Stimulated activated naive CD8-positive, alpha-beta T cell treated with anti-CD3 and anti-CD28 coated beads, Interleukin-15, Interleukin-2, amounts not matched to agents 100 ng/mL and 50 ng/mL, for 24 hours (primary cell): ENCODE results near the gene AHRR.
"Not testable (repeated sequence)": the region's sequence is repeated elsewhere in the genome, so short reads cannot be mapped to it uniquely, and the experiment has no call there.

ENCODE experiments used
- H3K27ac Mint-ChIP-seq: one replicate; pipeline ENCODE4 v1.8.0; 2021; ENCODE audit warnings: mild to moderate bottlenecking, mixed read lengths
- H3K27me3 Mint-ChIP-seq: one replicate; pipeline ENCODE4 v1.8.0; 2021; ENCODE audit warnings: mixed read lengths
- H3K36me3 Mint-ChIP-seq: one replicate; pipeline ENCODE4 v1.8.0; 2021; ENCODE audit warnings: low read depth, mixed read lengths
- H3K4me1 Mint-ChIP-seq: one replicate; pipeline ENCODE4 v1.8.0; 2021; ENCODE audit warnings: low read depth, mixed read lengths
- H3K4me3 Mint-ChIP-seq: one replicate; pipeline ENCODE4 v1.8.0; 2021; ENCODE audit warnings: mild to moderate bottlenecking, mixed read lengths
- H3K9me3 Mint-ChIP-seq: one replicate; pipeline ENCODE4 v1.8.0; 2021; ENCODE audit warnings: mixed read lengths

AHRR gene

DNA sequence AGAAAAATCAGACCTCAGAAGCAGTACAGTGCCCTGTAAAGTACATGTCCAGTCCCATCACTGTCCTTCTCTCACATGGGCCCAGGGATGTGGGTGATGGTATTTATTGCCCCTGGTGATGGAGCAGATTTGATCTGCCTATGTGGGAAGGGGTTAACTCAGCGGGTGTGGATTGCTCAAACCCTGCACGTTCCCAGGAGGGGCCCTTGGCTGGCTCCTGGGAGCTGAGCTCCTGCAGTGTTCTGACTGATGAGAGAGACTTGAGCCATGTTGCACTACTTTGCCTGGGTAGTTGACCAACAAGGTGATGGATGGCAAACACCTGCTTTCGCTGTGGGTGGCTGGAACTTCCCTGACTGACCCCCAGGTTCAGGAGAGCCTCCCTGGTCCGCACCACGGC lies 21.6 kb upstream of the AHRR start:
- not testable (repeated sequence) for H3K27ac Mint-ChIP-seq, H3K9me3 Mint-ChIP-seq, H3K27me3 Mint-ChIP-seq, H3K4me3 Mint-ChIP-seq, H3K36me3 Mint-ChIP-seq
- peaks cover 30% of the 10 kb centered on the region for H3K4me1 Mint-ChIP-seq

DNA sequence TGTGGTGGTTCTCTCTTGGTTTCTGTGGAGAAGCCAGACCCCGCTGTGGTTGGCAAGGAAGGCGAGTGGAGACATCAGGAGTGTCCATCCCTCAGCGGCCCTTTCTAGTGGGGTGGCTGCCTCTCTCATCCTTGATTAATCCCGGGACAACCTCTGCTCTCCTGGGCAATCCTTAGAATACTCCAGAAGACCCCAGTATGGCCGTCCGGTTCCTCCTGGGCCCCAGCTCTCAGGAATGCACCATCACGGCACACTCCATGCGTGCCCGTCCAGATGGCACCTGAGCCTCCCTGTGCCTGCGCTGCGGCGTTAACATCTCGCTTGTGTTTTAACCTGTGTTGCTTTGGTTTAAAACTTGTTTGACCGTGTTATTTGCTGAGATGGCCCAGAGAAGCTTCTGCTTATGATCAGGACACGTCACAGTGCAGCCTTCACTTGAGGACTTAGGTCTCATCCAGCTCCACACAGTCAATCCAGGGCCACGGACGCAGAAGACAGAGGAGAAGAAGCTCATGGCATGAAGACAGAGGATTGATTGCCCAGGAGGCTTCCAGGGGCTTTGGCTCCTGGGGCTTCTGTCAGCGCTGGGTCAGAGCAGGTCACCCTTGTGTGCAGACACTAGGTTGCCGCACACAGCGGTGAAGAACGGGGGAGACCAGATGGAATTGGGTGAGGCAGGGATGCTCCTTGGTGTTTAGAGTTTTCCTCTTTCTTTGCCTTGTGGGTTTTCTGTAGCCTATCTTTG lies 20.7 kb upstream of the AHRR start:
- H3K27ac Mint-ChIP-seq, H3K36me3 Mint-ChIP-seq, H3K9me3 Mint-ChIP-seq, H3K4me3 Mint-ChIP-seq, H3K27me3 Mint-ChIP-seq: not testable (repeated sequence)
- H3K4me1 Mint-ChIP-seq, result peaks cover 27% of the 10 kb centered on the region

DNA sequence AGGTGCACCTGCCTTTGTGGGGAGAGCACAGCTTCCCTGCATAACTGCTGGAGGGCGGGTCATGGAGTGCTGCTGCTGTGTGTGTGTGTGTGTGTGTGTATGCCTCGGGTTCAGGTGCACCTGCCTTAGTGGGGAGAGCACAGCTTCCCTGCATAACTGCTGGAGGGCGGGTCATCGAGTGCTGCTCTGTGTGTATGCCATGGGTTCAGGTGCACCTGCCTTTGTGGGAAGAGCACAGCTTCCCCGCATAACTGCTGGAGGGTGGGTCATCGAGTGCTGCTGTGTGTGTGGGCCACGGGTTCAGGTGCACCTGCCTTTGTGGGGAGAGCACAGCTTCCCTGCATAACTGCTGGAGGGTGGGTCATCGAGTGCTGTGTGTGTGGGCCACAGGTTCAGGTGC lies 19.1 kb upstream of the AHRR start:
- not testable (repeated sequence) for H3K36me3 Mint-ChIP-seq, H3K27ac Mint-ChIP-seq, H3K4me3 Mint-ChIP-seq, H3K27me3 Mint-ChIP-seq, H3K9me3 Mint-ChIP-seq
- peaks cover 11% of the 10 kb centered on the region for H3K4me1 Mint-ChIP-seq

DNA sequence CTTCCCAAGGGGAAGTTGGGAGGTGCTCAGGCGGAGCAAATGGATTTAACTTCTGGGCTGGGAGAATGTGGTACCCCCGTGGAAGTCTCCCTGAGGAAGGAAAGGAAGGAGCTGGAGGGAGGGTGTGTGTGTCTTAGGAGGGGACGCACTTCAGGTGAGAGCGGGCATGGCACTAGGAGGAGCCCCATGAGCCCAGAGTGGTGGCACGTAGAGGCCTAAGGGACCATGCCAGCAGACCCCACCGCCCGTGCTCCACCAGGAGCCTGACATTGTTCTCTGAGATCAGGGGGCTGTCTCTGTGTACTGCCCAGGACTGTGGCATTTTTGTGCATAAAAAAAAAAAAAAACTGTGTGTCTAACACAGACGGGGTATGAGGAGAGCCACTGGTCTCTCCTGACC lies 18.5 kb upstream of the AHRR start:
- no peaks in the 10 kb centered on the region for H3K9me3 Mint-ChIP-seq
- H3K36me3 Mint-ChIP-seq, result peaks cover 10% of the 10 kb centered on the region
- peaks cover 8% of the 10 kb centered on the region for H3K4me1 Mint-ChIP-seq
- no peak overlapping the region for H3K27ac Mint-ChIP-seq
- H3K27me3 Mint-ChIP-seq, result no peaks in the 10 kb centered on the region
- no peak overlapping the region for H3K4me3 Mint-ChIP-seq

DNA sequence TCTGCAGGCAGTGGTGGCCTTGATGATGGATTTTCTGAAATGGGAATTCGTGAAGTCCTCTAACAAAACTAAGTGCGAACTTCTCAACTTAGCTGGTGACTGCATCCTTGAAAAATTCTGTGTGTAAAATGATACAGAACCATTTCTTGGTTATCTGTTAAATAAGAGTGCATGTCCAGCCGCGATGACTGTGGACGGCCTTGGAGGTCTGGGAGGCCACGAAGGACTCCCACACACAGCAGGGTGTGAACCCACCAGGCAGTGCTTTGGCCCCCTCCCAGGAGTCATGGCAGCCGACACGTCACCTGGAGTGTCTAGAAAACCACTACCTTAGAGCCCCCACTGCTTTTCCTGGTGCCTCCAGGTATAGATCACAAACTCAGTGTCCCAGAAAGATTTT lies 17.8 kb upstream of the AHRR start:
- not testable (repeated sequence) for H3K27me3 Mint-ChIP-seq, H3K36me3 Mint-ChIP-seq, H3K4me1 Mint-ChIP-seq, H3K27ac Mint-ChIP-seq, H3K9me3 Mint-ChIP-seq, H3K4me3 Mint-ChIP-seq

DNA sequence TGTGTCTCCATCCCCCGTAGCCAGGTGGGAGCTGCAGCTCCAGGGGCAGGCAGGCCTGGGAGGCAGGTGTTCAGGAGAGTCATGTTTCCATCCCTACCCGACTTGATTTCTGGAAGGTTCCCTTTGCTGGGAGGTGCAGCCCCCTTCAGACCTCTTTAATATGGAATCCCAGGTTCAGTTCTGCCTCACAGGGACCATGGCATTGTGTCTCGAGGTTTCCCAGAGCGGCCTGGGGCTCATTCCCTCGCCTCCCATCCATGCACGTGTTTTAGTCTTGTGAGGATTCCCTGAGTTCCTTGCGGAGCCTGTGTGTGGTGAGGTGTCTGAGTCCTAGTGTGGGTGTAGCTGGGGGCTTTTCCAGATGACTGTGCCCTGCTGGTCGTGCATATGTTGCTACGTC lies 16.5 kb upstream of the AHRR start:
- no peak overlapping the region for H3K4me3 Mint-ChIP-seq
- peaks cover 11% of the 10 kb centered on the region for H3K36me3 Mint-ChIP-seq
- peaks cover 8% of the 10 kb centered on the region for H3K4me1 Mint-ChIP-seq
- H3K27ac Mint-ChIP-seq, result no peak overlapping the region
- H3K27me3 Mint-ChIP-seq, result no peaks in the 10 kb centered on the region
- H3K9me3 Mint-ChIP-seq, result no peaks in the 10 kb centered on the region

DNA sequence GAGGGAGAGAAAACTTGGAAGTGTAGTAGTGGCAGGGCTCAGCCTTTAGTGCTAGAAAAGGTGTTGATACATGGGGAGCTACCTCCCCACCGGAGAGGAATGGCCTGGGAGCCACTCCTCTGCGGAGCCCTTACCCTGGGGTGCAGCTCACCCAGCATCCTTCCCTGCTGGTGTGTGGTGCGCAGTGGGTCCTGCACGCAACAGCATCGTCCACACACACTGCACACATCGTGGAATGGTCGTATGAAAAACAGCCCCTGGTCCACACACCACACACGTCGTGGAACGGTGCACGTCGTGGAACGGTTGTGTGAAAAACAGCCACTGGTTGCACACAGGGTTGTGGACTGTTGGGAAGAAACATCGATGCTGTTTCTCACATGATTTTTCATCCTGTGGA lies 16.1 kb upstream of the AHRR start:
- no peak overlapping the region for H3K4me3 Mint-ChIP-seq
- peaks cover 15% of the 10 kb centered on the region for H3K36me3 Mint-ChIP-seq
- H3K27me3 Mint-ChIP-seq, result no peaks in the 10 kb centered on the region
- peaks cover 8% of the 10 kb centered on the region for H3K4me1 Mint-ChIP-seq
- no peak overlapping the region for H3K27ac Mint-ChIP-seq
- no peaks in the 10 kb centered on the region for H3K9me3 Mint-ChIP-seq

DNA sequence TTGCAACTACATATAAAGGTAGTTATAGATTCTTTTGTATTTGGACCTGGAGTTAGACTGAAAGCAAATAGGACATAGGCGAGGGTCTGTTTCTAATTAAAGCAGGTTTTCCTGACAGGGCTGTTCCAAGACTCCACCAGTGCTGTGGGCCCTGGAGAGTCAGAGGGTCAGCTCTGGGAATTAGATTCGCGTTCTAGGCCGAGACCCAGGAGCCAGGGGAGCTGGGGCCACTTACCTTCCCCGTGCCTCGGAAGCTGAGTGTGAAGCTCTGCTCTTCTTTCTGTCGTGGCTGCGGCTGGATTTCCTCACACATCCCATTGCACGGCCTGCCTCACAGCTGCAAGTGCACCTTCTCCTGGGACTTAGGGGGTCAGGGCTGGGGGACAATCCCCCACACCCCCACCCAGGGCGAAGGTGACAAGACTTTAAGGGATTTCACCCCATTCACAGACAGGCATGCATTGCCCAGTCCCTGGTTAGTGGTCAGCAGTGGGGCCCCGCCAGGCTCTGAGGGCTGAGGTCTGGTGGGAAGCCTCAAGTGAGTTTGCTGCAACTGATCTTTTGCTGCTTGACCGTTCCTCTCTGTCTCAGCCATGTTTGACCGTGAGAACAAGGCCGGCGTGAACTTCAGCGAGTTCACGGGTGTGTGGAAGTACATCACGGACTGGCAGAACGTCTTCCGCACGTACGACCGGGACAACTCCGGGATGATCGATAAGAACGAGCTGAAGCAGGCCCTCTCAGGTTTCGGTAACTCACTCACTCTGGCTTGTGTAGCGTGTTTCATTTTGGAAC lies 15.3 kb upstream of the AHRR start:
- peaks cover 19% of the 10 kb centered on the region for H3K36me3 Mint-ChIP-seq
- no peak overlapping the region for H3K27ac Mint-ChIP-seq
- no peaks in the 10 kb centered on the region for H3K27me3 Mint-ChIP-seq
- H3K4me1 Mint-ChIP-seq, result peaks cover 3% of the 10 kb centered on the region
- H3K4me3 Mint-ChIP-seq, result no peak overlapping the region
- H3K9me3 Mint-ChIP-seq, result no peaks in the 10 kb centered on the region

DNA sequence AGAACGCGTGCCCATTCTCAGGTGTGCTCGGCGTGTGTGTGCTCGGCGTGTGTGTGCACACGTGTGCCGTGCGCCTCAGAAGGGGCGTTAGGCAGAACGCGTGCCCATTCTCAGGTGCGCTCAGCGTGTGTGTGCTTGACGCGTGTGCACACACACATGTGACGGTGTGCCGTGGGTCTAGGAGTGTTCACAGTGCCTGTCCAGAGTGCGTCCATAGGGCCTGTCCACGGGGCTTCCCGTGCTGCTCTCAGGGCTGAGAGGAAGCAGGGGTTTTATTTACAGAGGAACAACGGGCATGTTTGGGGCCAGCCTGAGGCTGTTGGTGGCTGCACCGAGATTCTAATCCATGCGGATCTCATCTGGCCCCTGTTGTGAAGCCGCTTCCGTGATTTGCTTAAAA lies 14.2 kb upstream of the AHRR start:
- no peaks in the 10 kb centered on the region for H3K27me3 Mint-ChIP-seq
- H3K36me3 Mint-ChIP-seq, result peaks cover 24% of the 10 kb centered on the region
- H3K4me1 Mint-ChIP-seq, result no peaks in the 10 kb centered on the region
- H3K9me3 Mint-ChIP-seq, result no peaks in the 10 kb centered on the region
- no peak overlapping the region for H3K4me3 Mint-ChIP-seq
- no peak overlapping the region for H3K27ac Mint-ChIP-seq

DNA sequence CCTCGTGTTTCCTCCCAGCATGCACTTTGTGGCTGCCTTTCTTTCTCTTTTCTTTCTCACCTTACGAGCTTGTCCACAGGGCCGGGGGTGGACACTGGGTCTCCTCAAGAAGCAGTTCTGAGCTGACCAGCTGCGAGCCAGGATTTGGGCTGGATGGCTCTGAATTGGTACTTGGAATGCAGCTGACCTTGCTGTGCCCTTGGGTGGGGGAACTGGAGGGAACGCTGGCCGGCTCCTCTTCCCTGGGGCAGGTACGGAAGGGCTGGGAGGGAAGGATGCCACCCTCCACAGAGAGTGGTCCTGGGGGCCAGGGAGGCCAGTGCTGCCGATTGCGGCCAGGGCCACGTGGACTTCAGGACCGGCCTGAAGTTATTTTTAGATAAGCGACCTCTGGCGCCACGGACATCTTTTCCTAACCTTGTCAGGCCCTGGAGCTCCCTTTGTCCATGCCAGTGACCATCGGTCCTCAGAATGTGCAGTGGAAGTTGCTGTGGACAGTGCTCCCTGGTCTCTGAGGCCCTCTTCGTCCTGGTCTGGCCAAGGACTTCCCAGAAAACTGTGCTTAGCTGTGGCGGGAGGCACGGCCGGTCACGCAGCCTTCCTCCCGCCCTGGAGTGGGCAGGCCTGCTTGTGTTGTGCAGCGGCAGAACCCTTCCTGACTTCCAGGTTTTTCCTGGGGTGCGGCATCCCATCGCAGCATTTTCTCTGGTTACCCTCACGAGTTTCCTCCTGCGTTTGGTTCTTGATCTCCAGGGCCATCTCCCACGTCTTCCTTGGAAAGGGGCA lies 13.5 kb upstream of the AHRR start:
- Mint-ChIP-seq H3K36me3 (peaks cover 31% of the 10 kb centered on the region), H3K4me3 (no peak overlapping the region), H3K27me3 (no peaks in the 10 kb centered on the region), H3K27ac (no peak overlapping the region), H3K9me3 (no peaks in the 10 kb centered on the region), H3K4me1 (no peaks in the 10 kb centered on the region)

DNA sequence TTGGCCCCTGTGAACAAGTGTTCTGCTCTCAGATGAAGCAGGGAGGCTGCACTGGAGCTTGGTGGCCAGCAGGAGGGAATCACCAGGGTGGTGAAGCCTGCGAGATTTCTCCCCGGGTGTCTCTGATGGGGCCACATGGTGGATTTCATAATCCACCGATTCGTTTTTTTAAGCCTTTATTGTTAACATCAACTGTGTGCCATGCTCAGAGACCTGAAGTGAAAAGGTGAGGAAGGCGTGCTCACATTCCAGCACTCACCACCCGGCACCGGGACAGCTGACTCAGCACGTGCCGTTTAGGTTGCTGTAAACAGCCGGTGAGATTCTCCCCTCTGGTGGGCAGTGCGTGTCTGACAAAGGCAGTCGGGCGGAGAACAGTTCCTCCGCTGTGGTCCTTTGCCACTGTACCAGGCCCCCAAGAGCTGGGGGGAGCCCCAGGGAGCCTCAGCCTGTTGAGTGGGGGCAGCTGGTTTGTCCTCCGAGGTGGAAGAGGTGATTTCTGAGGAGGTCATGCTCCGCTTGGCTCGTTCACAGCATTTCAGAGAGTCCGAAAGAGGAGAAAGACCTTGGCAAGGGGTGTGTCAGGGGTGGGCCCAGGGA lies 12.7 kb upstream of the AHRR start:
- Mint-ChIP-seq H3K4me1 (no peaks in the 10 kb centered on the region), H3K27me3 (no peaks in the 10 kb centered on the region), H3K27ac (no peak overlapping the region), H3K36me3 (peaks cover 31% of the 10 kb centered on the region), H3K4me3 (no peak overlapping the region), H3K9me3 (no peaks in the 10 kb centered on the region)

DNA sequence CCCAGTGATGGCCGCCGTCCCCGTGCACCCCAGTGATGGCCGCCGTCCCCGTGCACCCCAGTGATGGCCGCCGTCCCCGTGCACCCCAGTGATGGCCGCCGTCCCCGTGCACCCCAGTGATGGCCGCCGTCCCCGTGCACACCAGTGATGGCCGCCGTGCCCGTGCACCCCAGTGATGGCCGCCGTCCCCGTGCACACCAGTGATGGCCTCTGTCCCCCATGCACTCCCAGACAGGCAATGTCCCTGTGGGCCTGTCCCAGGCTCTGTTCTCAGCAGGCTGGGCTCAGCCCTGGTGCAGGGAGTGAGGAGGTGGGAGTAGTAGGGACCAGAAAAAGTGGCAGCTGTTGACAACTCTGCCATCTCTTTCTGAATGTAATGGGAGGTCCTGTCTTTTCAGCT lies 11.7 kb upstream of the AHRR start:
- not testable (repeated sequence) for H3K9me3 Mint-ChIP-seq, H3K4me1 Mint-ChIP-seq

DNA sequence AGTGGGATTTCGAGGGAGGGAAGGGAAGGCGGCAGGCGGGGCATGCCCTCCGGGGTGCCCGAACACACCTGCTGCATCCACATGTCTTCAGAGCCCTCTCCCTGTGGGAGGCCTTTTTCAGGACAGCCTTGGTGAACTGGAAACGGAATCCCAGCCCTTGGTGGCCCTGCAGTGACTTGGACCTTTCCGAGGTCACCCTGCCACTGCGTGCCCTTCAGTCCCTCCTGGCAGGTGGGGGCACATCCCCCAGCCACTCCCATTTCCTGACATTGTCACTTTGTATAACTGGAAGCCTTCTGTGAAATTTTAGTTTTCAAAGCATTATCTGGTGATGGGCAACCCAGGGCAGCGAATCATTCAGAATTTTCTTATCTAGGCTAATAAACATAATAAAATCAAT lies 11.0 kb upstream of the AHRR start:
- Mint-ChIP-seq H3K4me3 (no peak overlapping the region), H3K4me1 (no peaks in the 10 kb centered on the region), H3K36me3 (peaks cover 39% of the 10 kb centered on the region), H3K27ac (no peak overlapping the region), H3K9me3 (no peaks in the 10 kb centered on the region), H3K27me3 (no peaks in the 10 kb centered on the region)

More for the DNA sequence above, 11.7 kb upstream of the AHRR start:
- not testable (repeated sequence) for H3K27ac Mint-ChIP-seq, H3K27me3 Mint-ChIP-seq, H3K4me3 Mint-ChIP-seq
- H3K36me3 Mint-ChIP-seq, result peaks cover 38% of the 10 kb centered on the region

DNA sequence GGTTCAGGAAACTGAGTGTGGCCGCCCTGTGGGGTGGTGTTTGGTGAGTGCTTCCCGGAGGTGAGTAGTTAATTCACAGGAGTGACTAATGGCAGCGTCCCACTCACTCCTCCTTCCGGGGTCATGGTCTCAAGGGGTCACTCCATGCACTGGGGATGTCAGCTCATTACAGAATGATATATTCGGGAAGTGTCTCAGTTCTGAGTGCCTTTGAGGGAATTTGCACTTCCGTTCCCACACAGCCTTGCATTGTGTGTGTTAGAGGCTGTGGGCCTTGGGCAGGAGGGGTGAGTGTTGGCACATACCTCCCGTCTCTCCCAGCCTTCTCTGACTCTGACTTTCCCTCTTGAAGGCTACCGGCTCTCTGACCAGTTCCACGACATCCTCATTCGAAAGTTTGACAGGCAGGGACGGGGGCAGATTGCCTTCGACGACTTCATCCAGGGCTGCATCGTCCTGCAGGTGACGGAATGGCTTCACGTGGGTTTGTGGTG lies 10.5 kb upstream of the AHRR start:
- Mint-ChIP-seq H3K27ac (no peak overlapping the region), H3K27me3 (no peaks in the 10 kb centered on the region), H3K4me3 (no peak overlapping the region), H3K4me1 (no peaks in the 10 kb centered on the region), H3K36me3 (peaks cover 39% of the 10 kb centered on the region), H3K9me3 (no peaks in the 10 kb centered on the region)

DNA sequence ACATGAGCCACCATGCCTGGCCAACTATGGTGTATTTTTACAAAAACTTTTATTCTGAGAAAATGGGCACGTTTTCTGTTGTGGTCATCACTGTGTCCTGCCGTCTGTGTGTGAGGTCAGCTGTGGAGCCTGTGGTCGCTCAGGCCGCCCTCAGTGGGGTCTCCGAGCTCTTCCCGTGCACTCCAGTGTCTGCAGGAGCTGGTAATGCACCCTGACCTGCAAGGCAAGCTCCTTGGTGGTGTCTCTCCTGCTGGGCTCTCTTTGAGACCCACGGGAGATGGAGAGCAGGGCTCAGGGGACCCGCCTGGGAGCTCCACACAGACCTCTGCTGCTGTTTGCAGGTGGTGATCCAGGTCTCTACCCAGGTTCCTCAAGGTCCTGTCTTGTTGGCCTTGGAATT lies 9.6 kb upstream of the AHRR start:
- Mint-ChIP-seq H3K4me1 (peaks cover 8% of the 10 kb centered on the region), H3K36me3 (peaks cover 32% of the 10 kb centered on the region), H3K9me3 (no peaks in the 10 kb centered on the region), H3K4me3 (no peak overlapping the region), H3K27me3 (no peaks in the 10 kb centered on the region), H3K27ac (no peak overlapping the region)
